Smooth muscle cell (in vitro differentiated cells): ENCODE results near the gene DPP6. TPM values are rescaled to one million over a fixed set of nuclear protein-coding genes. Genes with fewer than 3 reads are reported as not detected.

Experiments
- DNase-seq: peaks from one replicate; lab custom pipeline; 2025; ENCODE audit not compliant: unreplicated experiment; lab: John Stamatoyannopoulos, UW
- H2AFZ ChIP-seq: fragments of 200-600 bp; sonication (generic); 2 replicates; pipeline ENCODE4 v1.6.0; 2016; ENCODE audit warnings: antibody characterized with exemption, low read depth, mild to moderate bottlenecking
- H3F3A ChIP-seq: fragments of 200-600 bp; sonication (generic); 2 replicates; pipeline ENCODE4 v1.6.0; 2017; ENCODE audit warnings: antibody characterized with exemption, low read depth
- H3K27ac ChIP-seq: fragments of 200-600 bp; sonication (generic); 2 replicates; pipeline ENCODE4 v1.5.1; 2016; ENCODE audit warnings: low read depth, mild to moderate bottlenecking
- H3K27me3 ChIP-seq: fragments of 200-600 bp; sonication (generic); 2 replicates; pipeline ENCODE4 v1.6.1; 2016; ENCODE audit warnings: low read depth, mild to moderate bottlenecking
- H3K36me3 ChIP-seq: fragments of 200-600 bp; sonication (generic); 2 replicates; pipeline ENCODE4 v1.5.1; 2016; ENCODE audit warnings: low read depth
- H3K4me1 ChIP-seq: fragments of 200-600 bp; sonication (generic); 2 replicates; pipeline ENCODE4 v1.5.1; 2016; ENCODE audit warnings: low read depth
- H3K4me2 ChIP-seq: fragments of 200-600 bp; sonication (generic); 2 replicates; pipeline ENCODE4 v1.6.0; 2016; ENCODE audit warnings: mild to moderate bottlenecking
- H3K4me3 ChIP-seq: fragments of 200-600 bp; sonication (generic); 2 replicates; pipeline ENCODE4 v1.5.1; 2016; ENCODE audit warnings: mild to moderate bottlenecking
- H3K79me2 ChIP-seq: fragments of 200-600 bp; sonication (generic); 2 replicates; pipeline ENCODE4 v1.6.0; 2016; ENCODE audit warnings: low read depth, mild to moderate bottlenecking
- H3K9ac ChIP-seq: fragments of 200-600 bp; sonication (generic); 2 replicates; pipeline ENCODE4 v1.6.0; 2016; ENCODE audit warnings: low read depth
- H3K9me3 ChIP-seq: fragments of 200-600 bp; sonication (generic); replicated peaks from 2 replicates; pipeline ENCODE4 v1.5.1; 2016; ENCODE audit warnings: low read depth
- H4K20me1 ChIP-seq: fragments of 200-600 bp; sonication (generic); 2 replicates; pipeline ENCODE4 v1.6.0; 2016; ENCODE audit warnings: low read depth
- WGBS: methylation state at CpG from one replicate; pipeline ENCODE4 v1.1.7; 2016; ENCODE audit warnings: low lambda C conversion rate; 5-methylcytosine and 5-hydroxymethylcytosine counted together
- polyA plus RNA-seq: library from polyadenylated mRNA; unstranded; fragments of >200 nt; fragmentation: Nextera tagmentation; extraction: Ambion mirVana; gene quantifications from 2 replicates; pipeline ENCODE4 v1.2.1, GENCODE V29; 2016
- total RNA-seq: library from RNA; depleted of rRNA; stranded (reverse); fragments of >200 nt; gene quantifications from 2 replicates; pipeline ENCODE4 v1.2.3, GENCODE V29; 2014
- TF ChIP-seq, protein P1 (sequence below): fragments of 200-600 bp; sonication (generic); IDR thresholded peaks from 2 replicates; pipeline ENCODE4 v1.5.1; 2017; ENCODE audit warnings: borderline replicate concordance, mild to moderate bottlenecking, antibody characterized with exemption; ENCODE audit not compliant: insufficient read depth, poor library complexity, severe bottlenecking

DPP6 gene
- total and polyA plus RNA-seq, 2 experiments from 2014 or later = 0.72 TPM; not detected in 1

DNA sequence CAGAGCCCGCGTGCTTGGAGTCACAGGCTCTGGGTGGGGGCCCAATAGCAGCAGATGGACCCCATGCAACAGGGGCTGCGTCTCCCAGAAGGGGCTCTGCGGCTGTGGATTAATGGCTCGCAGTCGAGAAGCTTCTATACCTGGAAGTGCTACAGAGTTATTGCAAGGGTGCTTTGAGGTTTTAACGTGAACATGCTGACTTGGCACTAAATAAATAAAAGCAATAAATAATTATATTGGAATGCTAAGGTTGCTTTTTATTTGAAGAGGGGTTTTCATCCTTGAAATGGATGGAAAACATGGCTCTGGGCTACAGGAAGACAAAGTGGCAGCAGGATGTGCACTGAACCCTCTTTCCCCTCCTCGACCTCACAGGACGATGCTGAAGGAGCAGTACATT lies 828.3 kb downstream of the DPP6 start:
- no peaks in the 10 kb centered on the region for H3K4me1 ChIP-seq
- no peaks in the 10 kb centered on the region for H3K79me2 ChIP-seq
- no peaks in the 10 kb centered on the region for H3K27me3 ChIP-seq
- H3K27ac ChIP-seq = no peak overlapping the region
- no peak overlapping the region for H2AFZ ChIP-seq
- H3K9me3 ChIP-seq = no peaks in the 10 kb centered on the region
- TF ChIP-seq, protein P1, sequence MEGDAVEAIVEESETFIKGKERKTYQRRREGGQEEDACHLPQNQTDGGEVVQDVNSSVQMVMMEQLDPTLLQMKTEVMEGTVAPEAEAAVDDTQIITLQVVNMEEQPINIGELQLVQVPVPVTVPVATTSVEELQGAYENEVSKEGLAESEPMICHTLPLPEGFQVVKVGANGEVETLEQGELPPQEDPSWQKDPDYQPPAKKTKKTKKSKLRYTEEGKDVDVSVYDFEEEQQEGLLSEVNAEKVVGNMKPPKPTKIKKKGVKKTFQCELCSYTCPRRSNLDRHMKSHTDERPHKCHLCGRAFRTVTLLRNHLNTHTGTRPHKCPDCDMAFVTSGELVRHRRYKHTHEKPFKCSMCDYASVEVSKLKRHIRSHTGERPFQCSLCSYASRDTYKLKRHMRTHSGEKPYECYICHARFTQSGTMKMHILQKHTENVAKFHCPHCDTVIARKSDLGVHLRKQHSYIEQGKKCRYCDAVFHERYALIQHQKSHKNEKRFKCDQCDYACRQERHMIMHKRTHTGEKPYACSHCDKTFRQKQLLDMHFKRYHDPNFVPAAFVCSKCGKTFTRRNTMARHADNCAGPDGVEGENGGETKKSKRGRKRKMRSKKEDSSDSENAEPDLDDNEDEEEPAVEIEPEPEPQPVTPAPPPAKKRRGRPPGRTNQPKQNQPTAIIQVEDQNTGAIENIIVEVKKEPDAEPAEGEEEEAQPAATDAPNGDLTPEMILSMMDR = no peak
- WGBS = 95% methylated on average over 9 of the region's 9 CpGs
- H3K9ac ChIP-seq = no peak overlapping the region
- H4K20me1 ChIP-seq = no peaks in the 10 kb centered on the region
- H3K4me3 ChIP-seq = no peak overlapping the region
- H3F3A ChIP-seq = no peaks in the 10 kb centered on the region
- no peaks in the 10 kb centered on the region for H3K36me3 ChIP-seq
- no peak for DNase-seq
- no peak overlapping the region for H3K4me2 ChIP-seq

DNA sequence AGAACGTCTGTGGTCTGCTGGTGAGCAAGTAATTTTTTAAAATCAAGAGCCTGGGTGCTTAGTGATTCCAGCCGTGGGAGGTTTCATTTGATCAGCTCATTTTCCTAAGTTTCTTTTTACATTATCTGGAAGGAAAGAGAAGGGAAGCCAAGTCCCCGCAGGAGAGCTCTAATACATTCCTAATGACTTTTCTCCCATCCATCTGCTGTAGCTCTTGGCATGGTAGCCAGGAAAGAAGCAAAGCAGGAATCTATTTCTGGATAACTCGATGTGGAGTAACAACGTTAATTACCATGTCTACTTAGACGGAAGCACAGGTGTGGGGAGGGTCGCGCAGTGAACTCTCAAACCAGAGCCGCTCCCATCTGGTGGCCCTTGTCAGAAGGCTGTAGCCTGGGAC lies 828.8 kb downstream of the DPP6 start:
- Histone ChIP-seq H3K9ac (no peak overlapping the region), H3F3A (no peaks in the 10 kb centered on the region), H3K79me2 (no peaks in the 10 kb centered on the region), H3K4me2 (no peak overlapping the region), H3K36me3 (no peaks in the 10 kb centered on the region), H3K27ac (no peak overlapping the region), H3K4me3 (no peak overlapping the region), H2AFZ (no peak overlapping the region), H3K4me1 (no peaks in the 10 kb centered on the region), H3K9me3 (no peaks in the 10 kb centered on the region), H4K20me1 (no peaks in the 10 kb centered on the region), H3K27me3 (no peaks in the 10 kb centered on the region)
- TF ChIP-seq, protein P1 = no peak
- WGBS = 84% methylated on average over 9 of the region's 9 CpGs
- DNase-seq = no peak

DNA sequence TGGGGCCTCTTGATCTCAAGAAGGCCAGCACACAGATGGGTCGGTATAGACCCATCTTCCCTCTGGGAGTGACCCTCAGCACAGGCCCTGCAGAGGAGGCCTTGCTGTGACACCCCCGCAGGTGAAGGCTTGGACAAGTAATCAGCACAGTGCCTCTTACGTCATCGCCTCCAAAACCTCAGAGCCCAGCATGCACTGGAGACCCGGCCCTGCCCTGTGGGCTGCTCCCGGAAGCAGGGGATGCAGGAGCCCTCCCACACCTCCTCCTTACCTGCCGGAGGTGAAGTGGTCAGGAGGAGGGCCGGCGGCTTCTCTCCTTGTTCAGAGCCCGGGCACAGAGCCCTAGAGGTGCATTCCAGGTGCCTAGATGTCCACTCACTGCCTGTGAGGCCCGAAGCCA lies 829.3 kb downstream of the DPP6 start:
- TF ChIP-seq, protein P1 = no peak
- 93% methylated on average over 11 of the region's 11 CpGs for WGBS

DNA sequence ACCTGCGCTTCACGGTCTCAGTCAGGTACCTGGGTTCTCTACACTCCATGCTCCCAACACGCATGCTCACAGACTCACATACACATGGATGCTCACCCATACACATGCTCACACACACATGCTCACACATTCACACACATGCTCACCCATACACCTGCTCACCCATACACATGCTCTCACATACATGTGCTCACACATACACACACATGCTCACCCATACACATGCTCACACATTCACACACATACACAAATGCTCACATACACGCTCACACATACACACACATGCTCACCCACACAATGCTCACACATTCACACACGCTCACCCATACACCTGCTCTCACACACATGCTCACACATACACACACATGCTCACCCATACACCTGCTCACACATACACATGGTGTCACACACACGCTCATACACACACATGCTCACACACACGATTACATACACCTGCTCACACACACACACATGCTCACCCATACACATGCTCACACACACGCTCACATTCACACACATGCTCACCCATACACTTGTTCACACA lies 830.8 kb downstream of the DPP6 start:
- Histone ChIP-seq H3K4me3 (no peak overlapping the region), H3F3A (no peaks in the 10 kb centered on the region), H3K9ac (no peak overlapping the region), H3K4me2 (no peak overlapping the region), H3K4me1 (no peaks in the 10 kb centered on the region), H3K9me3 (no peaks in the 10 kb centered on the region), H3K27me3 (no peaks in the 10 kb centered on the region), H4K20me1 (no peaks in the 10 kb centered on the region), H2AFZ (no peak overlapping the region), H3K27ac (no peak overlapping the region), H3K36me3 (no peaks in the 10 kb centered on the region), H3K79me2 (no peaks in the 10 kb centered on the region)
- no peak for DNase-seq
- WGBS = 96% methylated on average over 8 of the region's 8 CpGs
- TF ChIP-seq, protein P1 = no peak

More for the DNA sequence above, 829.3 kb downstream of the DPP6 start:
- Histone ChIP-seq H3K79me2 (no peaks in the 10 kb centered on the region), H3K27ac (no peak overlapping the region), H3K4me1 (no peaks in the 10 kb centered on the region), H3F3A (no peaks in the 10 kb centered on the region), H3K27me3 (no peaks in the 10 kb centered on the region), H3K9me3 (no peaks in the 10 kb centered on the region), H3K4me2 (no peak overlapping the region), H3K36me3 (no peaks in the 10 kb centered on the region), H4K20me1 (no peaks in the 10 kb centered on the region), H3K9ac (no peak overlapping the region), H2AFZ (no peak overlapping the region), H3K4me3 (no peak overlapping the region)
- DNase-seq = no peak
